Activated naive CD8-positive, alpha-beta T cell treated with anti-CD3 and anti-CD28 coated beads, Interleukin-2, amount 10 ng/mL, durations not matched to agents 7 days and 5 days (primary cell): ENCODE measurements around the gene CCL14. TPM values are rescaled to one million over a fixed set of nuclear protein-coding genes. Genes with fewer than 3 reads are reported as not detected.
"Not testable (repeated sequence)": the region's sequence is repeated elsewhere in the genome, so short reads cannot be mapped to it uniquely, and the experiment has no call there.

Experiments
- ATAC-seq: fragments of 150-1000 bp; cut with Tn5 transposase; one replicate; pipeline ENCODE4 v1.10.0; 2021; ENCODE audit warnings: low read depth, moderate library complexity
- POLR2A ChIA-PET: fragments of 350-600 bp; sonication (Branson Sonifier 250); formaldehyde crosslinking; loops from one replicate; lab custom pipeline; 2021; ENCODE audit warnings: antibody characterized with exemption; lab: Charles Lee
- DNase-seq: peaks from one replicate; pipeline ENCODE4 v3.0.0; 2021
- H3K27ac Mint-ChIP-seq: one replicate; pipeline ENCODE4 v1.8.0; 2022; ENCODE audit warnings: mild to moderate bottlenecking, mixed read lengths
- H3K27me3 Mint-ChIP-seq: one replicate; pipeline ENCODE4 v1.8.0; 2022; ENCODE audit warnings: mild to moderate bottlenecking, moderate library complexity, mixed read lengths
- H3K36me3 Mint-ChIP-seq: one replicate; pipeline ENCODE4 v1.8.0; 2021; ENCODE audit warnings: mild to moderate bottlenecking, mixed read lengths
- H3K4me1 Mint-ChIP-seq: one replicate; pipeline ENCODE4 v1.8.0; 2021; ENCODE audit warnings: mixed read lengths
- H3K4me3 Mint-ChIP-seq: one replicate; pipeline ENCODE4 v1.8.0; 2022; ENCODE audit warnings: mild to moderate bottlenecking, moderate library complexity, mixed read lengths
- H3K9me3 Mint-ChIP-seq: one replicate; pipeline ENCODE4 v1.8.0; 2021; ENCODE audit warnings: mixed read lengths
- total RNA-seq, 2 experiments: library from RNA; stranded (reverse); gene quantifications; one replicate each; pipeline ENCODE4 v1.2.3, GENCODE V29; 2021

Gene CCL14
- not detected for total RNA-seq

DNA sequence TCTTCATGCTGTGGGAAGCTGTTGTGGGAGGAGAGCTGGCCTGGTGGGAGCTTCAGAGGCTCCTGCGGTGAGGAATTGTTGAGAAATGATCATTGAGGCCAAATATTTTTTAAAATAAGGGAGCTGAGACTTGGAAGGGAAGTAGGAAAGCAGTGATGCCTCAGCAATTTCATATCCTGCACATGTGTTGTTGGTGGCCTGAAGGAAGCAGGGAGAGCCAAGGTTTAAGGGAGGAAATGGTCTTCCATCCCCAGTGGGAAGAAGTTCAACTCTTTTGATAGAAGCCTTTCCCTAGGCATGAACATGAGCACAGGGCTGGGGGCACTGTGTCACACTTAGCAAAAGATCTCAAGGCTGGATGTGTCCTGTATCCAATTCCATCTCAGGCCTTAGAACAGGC, at the start of gene CCL14:
Gene CCL14, minus strand, starts transcription at position 87 of the 400 bp plus-strand sequence. Its CDS starts 80 bp downstream, at position 7.
- H3K36me3 Mint-ChIP-seq = no peaks in the 10 kb centered on the region
- POLR2A ChIA-PET = no interaction called here
- H3K27ac Mint-ChIP-seq = no peak within 1 kb of the TSS

DNA sequence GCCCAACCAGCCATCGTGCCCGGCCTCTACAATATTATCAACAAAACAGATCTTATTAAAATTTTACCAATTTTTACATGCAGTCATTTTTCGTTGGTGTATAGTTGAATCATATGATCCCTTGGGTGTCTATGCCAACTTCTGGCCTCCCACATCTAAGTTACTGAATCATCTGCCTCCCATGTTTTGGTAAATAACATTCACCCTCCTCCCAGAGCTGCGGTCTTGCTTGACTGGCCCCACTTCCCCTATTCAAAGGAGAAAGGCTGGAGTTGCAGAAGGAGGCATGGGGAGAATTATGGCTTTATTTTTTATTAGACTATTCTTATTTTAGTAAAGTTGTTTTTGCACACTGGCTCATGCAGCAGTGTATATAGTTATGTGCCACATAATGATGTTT, 49.7 kb upstream of the CCL14 start:
- Mint-ChIP-seq H3K27ac (no peak overlapping the region), H3K27me3 (peaks cover 32% of the 10 kb centered on the region), H3K9me3 (no peaks in the 10 kb centered on the region), H3K4me1 (no peaks in the 10 kb centered on the region), H3K36me3 (no peaks in the 10 kb centered on the region), H3K4me3 (no peak overlapping the region)
- DNase-seq (no peak), ATAC-seq (no peak)
- POLR2A ChIA-PET = no interaction called here

More for the DNA sequence above, at the start of gene CCL14:
- no peak within 1 kb of the TSS for H3K4me3 Mint-ChIP-seq
- DNase-seq = no peak
- no peaks in the 10 kb centered on the region for H3K4me1 Mint-ChIP-seq
- no peak for ATAC-seq
- peaks cover 18% of the 10 kb centered on the region for H3K27me3 Mint-ChIP-seq
- H3K9me3 Mint-ChIP-seq = peaks cover 9% of the 10 kb centered on the region

DNA sequence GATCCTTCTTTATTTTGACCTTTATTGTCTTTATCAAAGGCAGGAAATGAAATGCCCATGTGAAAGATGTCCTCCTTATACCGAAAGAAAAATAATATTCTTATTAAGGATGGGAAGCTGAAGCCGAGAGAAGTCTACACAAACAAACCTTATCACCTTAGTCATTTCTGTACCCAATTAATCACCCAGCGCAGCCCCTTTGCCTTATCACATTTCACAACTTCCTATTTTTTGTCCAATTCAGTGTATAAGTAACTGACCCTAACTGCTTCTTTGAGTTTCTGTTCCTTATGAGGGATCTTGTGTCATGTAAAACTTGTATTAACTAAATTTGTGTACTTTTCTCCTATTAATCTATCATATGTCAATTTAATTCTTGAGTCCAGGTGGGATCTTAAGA, 47.6 kb upstream of the CCL14 start:
- DNase-seq (no peak), ATAC-seq (no peak)
- no peaks in the 10 kb centered on the region for H3K36me3 Mint-ChIP-seq
- POLR2A ChIA-PET = no interaction called here
- H3K9me3 Mint-ChIP-seq = no peaks in the 10 kb centered on the region
- no peak overlapping the region for H3K4me3 Mint-ChIP-seq
- H3K4me1 Mint-ChIP-seq = no peaks in the 10 kb centered on the region
- H3K27me3 Mint-ChIP-seq = peaks cover 43% of the 10 kb centered on the region
- H3K27ac Mint-ChIP-seq = no peak overlapping the region

DNA sequence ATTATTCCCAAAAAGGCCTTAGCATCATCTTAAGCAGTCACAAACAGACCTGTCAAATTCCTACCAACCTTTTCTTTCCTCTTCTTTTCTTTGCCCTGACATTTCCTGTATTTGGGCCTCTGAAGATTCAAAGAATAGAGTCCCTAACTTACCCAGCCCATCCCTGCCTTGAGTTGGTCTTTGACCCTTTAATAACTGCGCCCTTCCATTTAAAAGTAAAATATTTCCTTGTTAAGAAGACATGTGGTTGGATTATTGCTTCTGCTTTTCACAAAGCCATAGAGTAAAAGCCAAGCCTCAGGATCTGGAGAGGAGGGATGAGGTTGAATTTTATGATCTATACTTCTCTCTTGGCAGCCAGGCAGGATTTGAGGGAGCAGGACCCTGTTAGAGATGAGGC, 44.4 kb upstream of the CCL14 start:
- no peaks in the 10 kb centered on the region for H3K36me3 Mint-ChIP-seq
- POLR2A ChIA-PET = no interaction called here
- peaks cover 45% of the 10 kb centered on the region for H3K27me3 Mint-ChIP-seq
- H3K4me3 Mint-ChIP-seq = no peak overlapping the region
- no peak for ATAC-seq
- no peak for DNase-seq
- no peaks in the 10 kb centered on the region for H3K4me1 Mint-ChIP-seq
- H3K9me3 Mint-ChIP-seq = no peaks in the 10 kb centered on the region
- H3K27ac Mint-ChIP-seq = no peak overlapping the region

DNA sequence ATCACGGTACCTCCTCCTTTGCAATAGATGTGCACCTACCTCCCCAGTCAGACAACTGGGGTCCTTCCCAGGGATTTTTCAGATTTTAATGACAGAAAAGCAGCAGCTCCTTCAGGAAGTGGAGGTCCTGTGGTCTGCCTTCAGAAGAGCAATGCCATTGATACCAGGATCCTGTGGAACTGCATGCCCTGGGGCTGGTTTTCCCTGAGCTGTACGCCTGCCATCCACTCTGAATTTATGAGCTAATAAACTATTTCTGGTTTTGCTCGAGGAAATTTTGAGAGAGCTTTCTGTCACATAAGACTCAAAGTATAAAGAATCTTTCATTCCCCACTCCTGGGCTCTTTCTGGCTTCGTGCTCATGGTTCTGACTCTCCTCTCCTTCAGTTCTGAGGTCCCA, 41.2 kb upstream of the CCL14 start:
- H3K9me3 Mint-ChIP-seq = no peaks in the 10 kb centered on the region
- no peaks in the 10 kb centered on the region for H3K36me3 Mint-ChIP-seq
- H3K4me1 Mint-ChIP-seq = no peaks in the 10 kb centered on the region
- DNase-seq (no peak), ATAC-seq (no peak)
- H3K4me3 Mint-ChIP-seq = no peak overlapping the region
- H3K27me3 Mint-ChIP-seq = peaks cover 31% of the 10 kb centered on the region
- H3K27ac Mint-ChIP-seq = no peak overlapping the region
- POLR2A ChIA-PET = no interaction called here

DNA sequence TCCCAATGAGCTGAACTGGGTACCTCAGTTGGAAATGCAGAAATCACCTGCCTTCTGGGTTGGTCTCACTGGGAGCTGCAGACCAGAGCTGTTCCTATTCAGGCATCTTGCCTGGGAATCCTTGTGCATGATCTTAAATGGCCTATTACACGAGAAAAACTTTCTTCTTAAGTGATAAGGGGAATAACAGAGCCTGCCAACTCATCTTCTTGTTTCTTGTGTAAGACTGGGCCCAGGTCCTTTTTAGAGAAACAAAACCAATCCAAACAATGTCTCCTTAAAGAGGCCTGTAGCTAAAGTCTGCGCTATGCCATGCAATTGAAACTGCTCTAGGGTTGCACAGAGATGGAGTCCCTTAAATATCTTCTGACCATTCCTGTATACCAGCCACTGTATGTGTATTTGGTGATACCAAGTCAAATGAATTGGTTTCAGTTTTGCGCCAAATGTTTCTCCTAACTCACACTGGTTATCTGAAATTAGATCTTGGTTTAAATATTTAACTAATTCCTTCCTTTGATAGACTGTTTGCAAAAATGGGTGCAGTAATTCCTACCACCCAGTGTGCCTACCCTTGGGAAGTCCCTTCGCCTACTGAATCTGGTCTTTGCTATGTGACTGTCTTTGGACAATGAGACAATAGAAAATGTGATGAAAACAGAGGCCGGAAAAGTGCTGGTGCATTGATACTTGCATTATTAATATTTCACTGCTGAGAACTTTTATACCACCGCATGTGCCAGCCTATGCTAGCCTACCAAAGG, 37.8 kb upstream of the CCL14 start:
- H3K27ac Mint-ChIP-seq = no peak overlapping the region
- POLR2A ChIA-PET = no interaction called here
- no peaks in the 10 kb centered on the region for H3K4me1 Mint-ChIP-seq
- H3K4me3 Mint-ChIP-seq = no peak overlapping the region
- DNase-seq = no peak
- H3K36me3 Mint-ChIP-seq = no peaks in the 10 kb centered on the region
- H3K27me3 Mint-ChIP-seq = peaks cover 39% of the 10 kb centered on the region
- no peaks in the 10 kb centered on the region for H3K9me3 Mint-ChIP-seq
- no peak for ATAC-seq

DNA sequence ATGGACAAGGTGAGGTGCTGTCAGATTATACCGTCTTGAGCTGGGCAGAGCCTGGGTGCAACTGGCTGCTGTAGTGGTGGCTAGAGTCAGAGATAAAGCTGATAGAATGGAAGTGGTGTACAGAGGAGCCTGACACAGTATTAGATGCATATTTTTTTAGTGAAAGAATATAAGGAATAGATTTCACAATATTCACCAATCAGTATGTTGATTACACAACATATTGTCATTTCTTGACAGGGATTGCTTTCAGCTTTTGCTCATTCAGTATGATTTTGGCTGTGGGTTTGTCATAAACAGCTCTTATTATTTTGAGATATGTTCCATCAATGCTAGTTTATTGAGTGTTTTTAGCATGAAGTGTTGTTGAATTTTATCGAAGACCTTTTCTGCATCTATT, 32.9 kb upstream of the CCL14 start:
- Mint-ChIP-seq H3K9me3 (no peaks in the 10 kb centered on the region), H3K4me1 (no peaks in the 10 kb centered on the region), H3K4me3 (no peak overlapping the region), H3K27me3 (peaks cover 47% of the 10 kb centered on the region), H3K36me3 (no peaks in the 10 kb centered on the region), H3K27ac (no peak overlapping the region)
- no peak for ATAC-seq
- no peak for DNase-seq
- POLR2A ChIA-PET = no interaction called here

DNA sequence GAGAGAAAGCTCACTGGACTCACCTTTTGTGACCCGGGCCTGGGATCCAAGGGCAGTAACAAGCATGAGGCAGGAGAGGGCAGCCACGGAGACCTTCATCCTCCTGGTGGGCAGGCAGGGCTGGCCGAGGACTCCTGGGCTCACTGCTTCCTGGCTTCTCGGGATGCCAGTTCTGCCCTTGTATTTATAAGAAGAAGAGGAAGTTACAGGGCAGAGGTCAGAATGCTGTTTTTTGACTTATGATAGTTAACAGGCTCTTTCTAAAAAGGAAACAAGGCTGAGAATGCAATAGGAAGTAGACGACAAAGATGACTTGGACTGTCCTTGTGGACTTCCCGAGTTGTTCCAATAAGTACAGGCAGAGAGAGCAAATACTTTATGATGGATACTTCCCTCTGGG, 31.3 kb upstream of the CCL14 start, which contains the start of gene CCL23:
Gene CCL23, minus strand, starts transcription at position 174 of the 400 bp plus-strand sequence. Its CDS starts 75 bp downstream, at position 99.
- Mint-ChIP-seq H3K9me3 (no peaks in the 10 kb centered on the region), H3K27ac (no peak within 1 kb of the TSS), H3K4me3 (no peak within 1 kb of the TSS), H3K27me3 (peaks cover 52% of the 10 kb centered on the region), H3K36me3 (no peaks in the 10 kb centered on the region), H3K4me1 (no peaks in the 10 kb centered on the region)
- no peak for ATAC-seq
- DNase-seq = no peak
- POLR2A ChIA-PET = no interaction called here

DNA sequence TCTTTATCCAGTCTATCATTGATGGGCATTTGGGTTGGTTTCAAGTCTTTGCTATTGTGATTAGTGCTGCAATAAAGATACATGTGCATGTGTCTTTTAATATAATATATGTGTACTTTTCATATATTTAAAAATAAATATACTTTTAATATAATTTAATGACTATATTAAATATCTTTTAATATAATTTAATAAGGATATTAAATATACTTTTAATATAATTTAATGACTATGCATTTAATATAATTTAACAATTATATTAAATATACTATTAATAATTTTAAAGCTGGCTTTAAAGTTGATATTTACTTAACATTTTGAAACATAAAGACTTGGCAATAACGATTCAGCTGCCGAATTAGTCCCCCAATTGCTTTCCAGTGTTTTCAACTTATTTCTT, 30.0 kb upstream of the CCL14 start:
- no peak overlapping the region for H3K27ac Mint-ChIP-seq
- H3K4me1 Mint-ChIP-seq = no peaks in the 10 kb centered on the region
- H3K9me3 Mint-ChIP-seq = no peaks in the 10 kb centered on the region
- H3K36me3 Mint-ChIP-seq = no peaks in the 10 kb centered on the region
- POLR2A ChIA-PET = no interaction called here
- no peak overlapping the region for H3K4me3 Mint-ChIP-seq
- ATAC-seq = no peak
- H3K27me3 Mint-ChIP-seq = peaks cover 45% of the 10 kb centered on the region
- DNase-seq = no peak

DNA sequence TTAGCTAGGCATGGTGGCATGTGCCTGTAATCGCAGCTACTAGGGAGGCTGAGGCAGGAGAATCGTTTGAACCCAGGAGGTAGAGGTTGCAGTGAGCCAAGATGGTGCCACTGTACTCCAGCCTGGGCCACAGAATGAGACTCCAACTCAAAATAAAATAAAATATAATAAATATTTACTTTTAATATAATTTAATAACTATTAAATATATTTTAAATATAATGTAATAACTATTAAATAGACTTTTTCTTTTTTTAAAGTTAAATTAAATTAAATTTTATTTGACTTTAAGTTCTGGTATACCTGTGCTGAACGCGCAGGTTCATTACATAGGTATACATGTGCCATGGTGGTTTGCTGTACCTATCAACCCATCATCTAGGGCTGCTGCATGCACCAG, 29.4 kb upstream of the CCL14 start:
- H3K4me3 Mint-ChIP-seq, H3K27ac Mint-ChIP-seq, POLR2A ChIA-PET, DNase-seq, H3K4me1 Mint-ChIP-seq, H3K36me3 Mint-ChIP-seq, H3K9me3 Mint-ChIP-seq, ATAC-seq: not testable (repeated sequence)
- peaks cover 39% of the 10 kb centered on the region for H3K27me3 Mint-ChIP-seq

DNA sequence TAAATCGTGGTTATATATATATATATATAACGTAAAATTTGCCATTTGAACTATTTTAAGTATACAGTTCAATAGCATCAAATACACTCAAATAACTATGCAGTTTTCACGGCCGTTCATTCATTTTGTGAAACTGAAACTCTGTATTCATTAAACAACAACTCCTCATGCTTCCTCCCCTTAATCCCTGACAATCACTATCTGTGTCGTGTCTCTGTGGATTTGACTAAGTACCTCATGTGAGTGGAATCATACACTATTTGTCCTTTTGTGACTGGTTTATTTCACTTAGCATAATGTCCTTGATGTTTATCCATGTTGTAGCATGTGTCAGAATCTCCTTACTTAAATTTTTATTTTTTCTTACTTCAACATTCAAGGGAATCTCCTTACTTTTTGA, 28.4 kb upstream of the CCL14 start:
- ATAC-seq (no peak), DNase-seq (no peak)
- Mint-ChIP-seq H3K4me3 (no peak overlapping the region), H3K27ac (no peak overlapping the region), H3K9me3 (no peaks in the 10 kb centered on the region), H3K4me1 (no peaks in the 10 kb centered on the region), H3K27me3 (peaks cover 30% of the 10 kb centered on the region), H3K36me3 (no peaks in the 10 kb centered on the region)
- POLR2A ChIA-PET = no interaction called here

DNA sequence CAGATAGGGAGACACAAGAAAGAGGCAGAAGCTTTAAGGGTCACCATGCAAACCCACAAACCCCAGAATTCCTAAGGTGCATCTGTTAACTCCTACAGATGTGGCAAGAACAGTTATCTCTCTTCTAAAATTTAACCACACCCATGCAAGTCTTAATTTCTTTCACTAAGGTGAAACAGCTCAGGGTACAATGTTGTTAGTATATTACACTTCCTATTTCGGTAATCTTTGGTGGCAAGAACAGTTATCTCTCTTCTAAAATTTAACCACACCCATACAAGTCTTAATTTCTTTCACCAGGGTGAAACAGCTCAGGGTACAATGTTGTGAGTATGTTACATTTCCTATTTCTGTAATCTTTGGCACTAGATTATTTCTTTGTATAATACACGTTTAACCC, 24.7 kb upstream of the CCL14 start:
- Mint-ChIP-seq H3K27me3 (peaks cover 6% of the 10 kb centered on the region), H3K4me3 (no peak overlapping the region), H3K9me3 (peaks cover 3% of the 10 kb centered on the region), H3K27ac (no peak overlapping the region), H3K4me1 (no peaks in the 10 kb centered on the region), H3K36me3 (no peaks in the 10 kb centered on the region)
- DNase-seq (no peak), ATAC-seq (no peak)
- POLR2A ChIA-PET = no interaction called here

DNA sequence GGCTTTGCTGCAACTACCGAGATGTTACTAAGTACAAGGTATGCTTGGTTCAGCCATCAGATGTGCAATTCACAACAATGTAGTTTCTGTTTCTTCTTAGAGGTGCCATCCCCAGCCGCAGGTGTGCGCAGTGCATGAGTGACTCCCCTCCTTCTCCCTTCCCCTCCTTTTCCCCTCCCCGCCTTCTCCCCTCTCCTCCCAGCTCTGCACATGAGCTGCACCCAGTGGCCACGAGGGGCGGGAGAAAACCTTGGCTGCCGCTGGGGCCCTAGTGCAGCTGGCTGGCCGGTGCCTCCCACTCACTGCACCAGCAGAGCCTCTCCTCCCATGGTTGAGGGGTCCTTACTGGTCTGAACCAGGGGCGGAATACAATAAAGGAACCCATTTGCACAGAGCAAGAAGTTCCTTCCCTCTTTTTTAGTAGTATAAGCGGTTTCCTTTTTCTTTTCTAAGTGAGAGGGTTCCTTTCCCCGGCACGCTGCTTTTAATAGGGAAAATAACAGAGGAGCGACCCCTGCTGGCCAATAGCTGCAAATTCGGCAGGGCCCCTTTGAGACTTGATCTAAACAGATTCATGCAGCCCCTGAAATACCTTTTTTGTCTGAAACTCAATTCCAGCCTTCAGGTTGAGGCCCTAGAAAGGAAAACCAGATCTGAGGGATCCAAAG, 22.6 kb upstream of the CCL14 start:
- no peak overlapping the region for H3K4me3 Mint-ChIP-seq
- POLR2A ChIA-PET = no interaction called here
- ATAC-seq (no peak), DNase-seq (no peak)
- H3K9me3 Mint-ChIP-seq = peaks cover 3% of the 10 kb centered on the region
- H3K27me3 Mint-ChIP-seq = peaks cover 5% of the 10 kb centered on the region
- no peaks in the 10 kb centered on the region for H3K36me3 Mint-ChIP-seq
- H3K4me1 Mint-ChIP-seq = peaks cover 6% of the 10 kb centered on the region
- H3K27ac Mint-ChIP-seq = no peak overlapping the region

DNA sequence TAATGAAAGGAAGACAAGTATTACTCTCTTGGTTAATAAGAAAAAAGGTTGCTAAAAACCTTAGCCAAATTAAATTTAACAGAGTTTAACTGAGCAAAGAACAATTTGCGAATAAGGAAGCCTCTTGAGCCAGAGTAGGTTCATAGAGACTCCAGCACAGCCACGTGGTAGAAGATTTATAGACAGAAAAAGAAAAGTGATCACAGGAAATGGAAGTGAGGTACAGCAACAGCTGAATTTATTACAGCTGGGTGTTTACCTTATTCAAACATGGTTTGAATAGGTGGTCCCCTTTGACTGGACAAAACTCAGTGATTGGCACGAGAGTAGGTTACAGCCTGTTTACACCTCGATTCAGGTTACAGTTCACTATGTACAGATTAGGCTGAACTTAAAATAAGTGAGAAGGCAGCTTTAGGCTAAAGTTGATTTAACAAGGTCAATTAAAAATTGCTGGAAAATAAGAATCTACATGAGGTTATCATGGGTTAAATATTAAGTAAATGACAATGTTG, 18.1 kb upstream of the CCL14 start:
- H3K27ac Mint-ChIP-seq = no peak overlapping the region
- POLR2A ChIA-PET = no interaction called here

More for the DNA sequence above, 18.1 kb upstream of the CCL14 start:
- Mint-ChIP-seq H3K4me1 (peaks cover 6% of the 10 kb centered on the region), H3K27me3 (no peaks in the 10 kb centered on the region), H3K4me3 (no peak overlapping the region), H3K9me3 (peaks cover 3% of the 10 kb centered on the region), H3K36me3 (no peaks in the 10 kb centered on the region)
- DNase-seq (no peak), ATAC-seq (no peak)
